Muscle layer of colon (tissue), 2 donors: ENCODE data around the gene SMAD6.

Source experiments
- H3K27ac ChIP-seq: one replicate; pipeline ENCODE4 v1.7.0; 2013; ENCODE audit warnings: low read depth, mild to moderate bottlenecking, low read length, moderate library complexity
- H3K27me3 ChIP-seq, 2 donors: one replicate each; pipeline ENCODE4 v1.7.0; 2013; ENCODE audit warnings: low read length in 2 of 2, mild to moderate bottlenecking in 2 of 2; ENCODE audit not compliant: insufficient read depth in 2 of 2, control insufficient read depth in 1 of 2
- H3K36me3 ChIP-seq: one replicate; pipeline ENCODE4 v1.7.0; 2013; ENCODE audit warnings: mild to moderate bottlenecking, low read length; ENCODE audit not compliant: insufficient read depth
- H3K4me1 ChIP-seq: one replicate; pipeline ENCODE4 v1.7.0; 2013; ENCODE audit warnings: mild to moderate bottlenecking, low read length; ENCODE audit not compliant: insufficient read depth
- H3K4me3 ChIP-seq, 2 donors: one replicate each; pipeline ENCODE4 v1.7.0; 2013; ENCODE audit warnings: low read length in 2 of 2, low read depth in 1 of 2, mild to moderate bottlenecking in 1 of 2, moderate library complexity in 1 of 2
- H3K9ac ChIP-seq: one replicate; pipeline ENCODE4 v1.7.0; 2013; ENCODE audit warnings: low read length
- H3K9me3 ChIP-seq: one replicate; pipeline ENCODE4 v1.7.0; 2013; ENCODE audit warnings: mild to moderate bottlenecking, low read length
- donor health status: abdominal sarcoma.
- donor health status: Adenocarcinoma of cecum.

SMAD6 gene

GRCh38 chr15:66783725-66784124 is 81.7 kb downstream of the SMAD6 start:
- no peaks in the 10 kb centered on the region for H3K9me3 ChIP-seq
- H3K9ac ChIP-seq = no peak overlapping the region
- H3K27me3 ChIP-seq = no peaks in the 10 kb centered on the region
- no peak overlapping the region for H3K27ac ChIP-seq
- H3K4me1 ChIP-seq = peaks cover 13% of the 10 kb centered on the region
- no peaks in the 10 kb centered on the region for H3K36me3 ChIP-seq
- H3K4me3 ChIP-seq = no peak overlapping the region

GRCh38 chr15:66784174-66784573 is 82.1 kb downstream of the SMAD6 start:
- H3K27me3 ChIP-seq = no peaks in the 10 kb centered on the region
- no peaks in the 10 kb centered on the region for H3K36me3 ChIP-seq
- H3K9me3 ChIP-seq = no peaks in the 10 kb centered on the region
- H3K4me1 ChIP-seq = peaks cover 13% of the 10 kb centered on the region
- H3K4me3 ChIP-seq = no peak overlapping the region
- H3K9ac ChIP-seq = no peak overlapping the region
- no peak overlapping the region for H3K27ac ChIP-seq

GRCh38 chr15:66785637-66786036 is 83.6 kb downstream of the SMAD6 start:
- no peaks in the 10 kb centered on the region for H3K36me3 ChIP-seq
- no peaks in the 10 kb centered on the region for H3K9me3 ChIP-seq
- no peak overlapping the region for H3K27ac ChIP-seq
- peaks cover 18% of the 10 kb centered on the region for H3K4me1 ChIP-seq
- no peak overlapping the region for H3K4me3 ChIP-seq
- no peak overlapping the region for H3K9ac ChIP-seq
- H3K27me3 ChIP-seq = no peaks in the 10 kb centered on the region

GRCh38 chr15:66786222-66786621 is 84.2 kb downstream of the SMAD6 start:
- H3K27me3 ChIP-seq = no peaks in the 10 kb centered on the region
- H3K4me3 ChIP-seq = no peak overlapping the region
- no peak overlapping the region for H3K27ac ChIP-seq
- H3K9me3 ChIP-seq = no peaks in the 10 kb centered on the region
- peaks cover 18% of the 10 kb centered on the region for H3K4me1 ChIP-seq
- H3K36me3 ChIP-seq = no peaks in the 10 kb centered on the region
- no peak overlapping the region for H3K9ac ChIP-seq

GRCh38 chr15:66786708-66787488 is 84.9 kb downstream of the SMAD6 start:
- Histone ChIP-seq H3K27me3 (no peaks in the 10 kb centered on the region), H3K27ac (no peak overlapping the region), H3K4me1 (peaks cover 18% of the 10 kb centered on the region), H3K9ac (no peak overlapping the region), H3K36me3 (no peaks in the 10 kb centered on the region), H3K9me3 (no peaks in the 10 kb centered on the region), H3K4me3 (no peak overlapping the region)

GRCh38 chr15:66787489-66787871 is 85.4 kb downstream of the SMAD6 start:
- Histone ChIP-seq H3K4me3 (no peak overlapping the region), H3K9ac (no peak overlapping the region), H3K27ac (no peak overlapping the region), H3K4me1 (peaks cover 12% of the 10 kb centered on the region), H3K36me3 (no peaks in the 10 kb centered on the region), H3K27me3 (no peaks in the 10 kb centered on the region), H3K9me3 (no peaks in the 10 kb centered on the region)

GRCh38 chr15:66788024-66788423 is 86.0 kb downstream of the SMAD6 start:
- Histone ChIP-seq H3K9me3 (no peaks in the 10 kb centered on the region), H3K4me1 (peaks cover 7% of the 10 kb centered on the region), H3K27ac (no peak overlapping the region), H3K36me3 (no peaks in the 10 kb centered on the region), H3K9ac (no peak overlapping the region), H3K4me3 (no peak overlapping the region), H3K27me3 (no peaks in the 10 kb centered on the region)

- Histone ChIP-seq H3K36me3 (no peaks in the 10 kb centered on the region), H3K27ac (no peak overlapping the region), H3K27me3 (no peaks in the 10 kb centered on the region), H3K9me3 (no peaks in the 10 kb centered on the region), H3K9ac (no peak overlapping the region), H3K4me3 (no peak overlapping the region), H3K4me1 (peaks cover 4% of the 10 kb centered on the region)
Observed at GRCh38 chr15:66789029-66790025, 87.3 kb downstream of the SMAD6 start.

GRCh38 chr15:66795851-66796250 is 93.8 kb downstream of the SMAD6 start:
- no peak overlapping the region for H3K27ac ChIP-seq
- no peak overlapping the region for H3K4me3 ChIP-seq
- H3K27me3 ChIP-seq = no peaks in the 10 kb centered on the region
- H3K9ac ChIP-seq = no peak overlapping the region
- no peaks in the 10 kb centered on the region for H3K9me3 ChIP-seq
- H3K4me1 ChIP-seq = no peaks in the 10 kb centered on the region
- no peaks in the 10 kb centered on the region for H3K36me3 ChIP-seq

- H3K4me1 ChIP-seq = no peaks in the 10 kb centered on the region
- no peak overlapping the region for H3K27ac ChIP-seq
- H3K36me3 ChIP-seq = no peaks in the 10 kb centered on the region
- H3K9me3 ChIP-seq = no peaks in the 10 kb centered on the region
- no peak overlapping the region for H3K4me3 ChIP-seq
- no peaks in the 10 kb centered on the region for H3K27me3 ChIP-seq
- no peak overlapping the region for H3K9ac ChIP-seq
Observed at GRCh38 chr15:66796343-66796742, 94.3 kb downstream of the SMAD6 start.

- Histone ChIP-seq H3K4me3 (no peak overlapping the region), H3K36me3 (no peaks in the 10 kb centered on the region), H3K27ac (no peak overlapping the region), H3K9ac (no peak overlapping the region), H3K27me3 (no peaks in the 10 kb centered on the region), H3K9me3 (no peaks in the 10 kb centered on the region), H3K4me1 (peaks cover 15% of the 10 kb centered on the region)
Observed at GRCh38 chr15:66797921-66798320, 95.9 kb downstream of the SMAD6 start.
